Loucy (cell line): ENCODE results near the gene PTCHD4.

ENCODE experiments used
- EZH2phosphoT487 ChIP-seq: fragments of 200-600 bp; IDR thresholded peaks from 2 replicates; pipeline ENCODE4 v1.6.1; 2018; ENCODE audit warnings: antibody characterized with exemption, mild to moderate bottlenecking, moderate library complexity, borderline replicate concordance
- TF ChIP-seq, protein P1 (sequence below): fragments of 200-600 bp; sonication (generic); conservative IDR thresholded peaks from 2 replicates; pipeline ENCODE4 v1.5.1; 2014; ENCODE audit warnings: mild to moderate bottlenecking, antibody characterized with exemption, low read length

GRCh38 chr6:48101290-48101689 is 9.7 kb downstream of the PTCHD4 start:
- TF ChIP-seq, protein P1, sequence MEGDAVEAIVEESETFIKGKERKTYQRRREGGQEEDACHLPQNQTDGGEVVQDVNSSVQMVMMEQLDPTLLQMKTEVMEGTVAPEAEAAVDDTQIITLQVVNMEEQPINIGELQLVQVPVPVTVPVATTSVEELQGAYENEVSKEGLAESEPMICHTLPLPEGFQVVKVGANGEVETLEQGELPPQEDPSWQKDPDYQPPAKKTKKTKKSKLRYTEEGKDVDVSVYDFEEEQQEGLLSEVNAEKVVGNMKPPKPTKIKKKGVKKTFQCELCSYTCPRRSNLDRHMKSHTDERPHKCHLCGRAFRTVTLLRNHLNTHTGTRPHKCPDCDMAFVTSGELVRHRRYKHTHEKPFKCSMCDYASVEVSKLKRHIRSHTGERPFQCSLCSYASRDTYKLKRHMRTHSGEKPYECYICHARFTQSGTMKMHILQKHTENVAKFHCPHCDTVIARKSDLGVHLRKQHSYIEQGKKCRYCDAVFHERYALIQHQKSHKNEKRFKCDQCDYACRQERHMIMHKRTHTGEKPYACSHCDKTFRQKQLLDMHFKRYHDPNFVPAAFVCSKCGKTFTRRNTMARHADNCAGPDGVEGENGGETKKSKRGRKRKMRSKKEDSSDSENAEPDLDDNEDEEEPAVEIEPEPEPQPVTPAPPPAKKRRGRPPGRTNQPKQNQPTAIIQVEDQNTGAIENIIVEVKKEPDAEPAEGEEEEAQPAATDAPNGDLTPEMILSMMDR, result no peak
- TF ChIP-seq EZH2phosphoT487, result no peak
